Measurements from ENCODE around the gene TBL2. TPM values are rescaled to one million over a fixed set of nuclear protein-coding genes. Genes with fewer than 3 reads are reported as not detected.

The TBL2 gene
- total RNA-seq, 1 experiment from 2014 or later, result 62.8 TPM

GRCh38 chr7:73623798-73624668 lies 45.7 kb upstream of the TBL2 start, which contains the start of gene MLXIPL:
MLXIPL (minus strand) TSS chr7:73624522; CDS start chr7:73624492, 30 bp downstream.
- H3K4me2 ChIP-seq (ENCODE audit: low read length), result peak within 1 kb of the TSS; percentile 97
- no TSS peak for BruUV-seq (replicated peaks)
- peak within 1 kb of the TSS; percentile 43; the same call in 1 of the 2 replicates for H3K9ac ChIP-seq (ENCODE audit: low read length)
- DNase-seq (peak; percentile 86), ATAC-seq (peak; percentile 93)
- ChIA-PET POLR2A (ENCODE audit: unreplicated experiment) (interaction anchor here (0.5 kb wide), 1 partner anchor 114 kb away, joined by 3 read pairs; no protein-coding TSS in a partner anchor), CTCF (interaction anchor here (0.6 kb wide), 2 partner anchors 101 to 1911 kb away, joined by 3 read pairs; no protein-coding TSS in a partner anchor)
- H3K79me2 ChIP-seq (ENCODE audit: low read length), result no peaks in the 10 kb centered on the region
- intact Hi-C loops (cut with micrococcal nuclease), result loop anchor here (10.0 kb wide), 1 partner anchor 231 kb away; no protein-coding TSS in a partner anchor
- no peaks in the 10 kb centered on the region for H3K9me2 ChIP-seq (replicated peaks; ENCODE audit: low read length)
- peak within 1 kb of the TSS; percentile 74 for H3K4me3 ChIP-seq (ENCODE audit: low read length)
- no peaks in the 10 kb centered on the region for H3F3A ChIP-seq (ENCODE audit: low read length, unreplicated experiment)
- peak within 1 kb of the TSS; percentile 85 for H2AFZ ChIP-seq (ENCODE audit: low read length)
- no peak within 1 kb of the TSS for H3K27ac ChIP-seq (ENCODE audit: low read length)
- TF ChIP-seq CTCF (conservative IDR thresholded peaks at IDR 0.05; ENCODE audit: low read depth, low read length) (no peak), EZH2 (IDR thresholded peaks at IDR 0.05; ENCODE audit: low read length, unreplicated experiment) (no peak), EZH2phosphoT487 (IDR thresholded peaks at IDR 0.05; ENCODE audit: borderline replicate concordance, low read length) (no peak)
- no peaks in the 10 kb centered on the region for H3K9me3 ChIP-seq (ENCODE audit: low read length)
- peaks cover 5% of the 10 kb centered on the region; the same call in 1 of the 2 replicates for H3K4me1 ChIP-seq (ENCODE audit: insufficient read depth, low read length)
- peaks cover 13% of the 10 kb centered on the region for H3K27me3 ChIP-seq (ENCODE audit: low read length)
- H4K20me1 ChIP-seq (ENCODE audit: low read length), result no peaks in the 10 kb centered on the region
- H3K36me3 ChIP-seq (ENCODE audit: low read depth, low read length), result no peaks in the 10 kb centered on the region

GRCh38 chr7:73622909-73623797 lies 44.8 kb upstream of the TBL2 start:
- Histone ChIP-seq H3K4me2 (ENCODE audit: low read length) (peak overlapping the region; percentile 97), H3F3A (ENCODE audit: low read length, unreplicated experiment) (no peaks in the 10 kb centered on the region), H3K9ac (ENCODE audit: low read length) (no peak overlapping the region), H2AFZ (ENCODE audit: low read length) (no peak overlapping the region), H3K9me3 (ENCODE audit: low read length) (no peaks in the 10 kb centered on the region), H3K4me1 (ENCODE audit: insufficient read depth, low read length) (peaks cover 5% of the 10 kb centered on the region; the same call in 1 of the 2 replicates), H3K36me3 (ENCODE audit: low read depth, low read length) (no peaks in the 10 kb centered on the region), H3K9me2 (replicated peaks; ENCODE audit: low read length) (no peaks in the 10 kb centered on the region), H3K27me3 (ENCODE audit: low read length) (peaks cover 13% of the 10 kb centered on the region), H3K4me3 (ENCODE audit: low read length) (peak overlapping the region; percentile 74), H3K27ac (ENCODE audit: low read length) (no peak overlapping the region), H4K20me1 (ENCODE audit: low read length) (no peaks in the 10 kb centered on the region), H3K79me2 (ENCODE audit: low read length) (no peaks in the 10 kb centered on the region)
- intact Hi-C loops (cut with micrococcal nuclease), result loop anchor here (10.0 kb wide), 1 partner anchor 232 kb away; no protein-coding TSS in a partner anchor
- no TSS peak for BruUV-seq (replicated peaks)
- ATAC-seq, result no peak
- ChIA-PET POLR2A (ENCODE audit: unreplicated experiment) (no interaction called here), CTCF (no interaction called here)
- TF ChIP-seq EZH2phosphoT487 (IDR thresholded peaks at IDR 0.05; ENCODE audit: borderline replicate concordance, low read length), result no peak
- no peak for TF ChIP-seq EZH2 (IDR thresholded peaks at IDR 0.05; ENCODE audit: low read length, unreplicated experiment)
- TF ChIP-seq CTCF (conservative IDR thresholded peaks at IDR 0.05; ENCODE audit: low read depth, low read length), result no peak
- DNase-seq, result no peak

All from PC-3 (cell line).